Neural progenitor cell (in vitro differentiated cells): ENCODE data around the gene DNPH1.

ENCODE experiments used
- CTCF ChIP-seq: fragments of 200-600 bp; sonication (generic); IDR thresholded peaks from 2 replicates; pipeline ENCODE4 v1.5.1; 2017; ENCODE audit warnings: antibody characterized with exemption, mild to moderate bottlenecking
- EZH2 ChIP-seq: fragments of 200-600 bp; sonication (generic); IDR thresholded peaks from 2 replicates; pipeline ENCODE4 v1.6.1; 2017; ENCODE audit warnings: antibody characterized with exemption, mild to moderate bottlenecking, moderate library complexity

GRCh38 chr6:43268355-43268700 lies 39.0 kb upstream of the DNPH1 start:
- TF ChIP-seq CTCF: no peak
- no peak for TF ChIP-seq EZH2
